ENCODE data around the gene CENPA.

The CENPA gene

DNA sequence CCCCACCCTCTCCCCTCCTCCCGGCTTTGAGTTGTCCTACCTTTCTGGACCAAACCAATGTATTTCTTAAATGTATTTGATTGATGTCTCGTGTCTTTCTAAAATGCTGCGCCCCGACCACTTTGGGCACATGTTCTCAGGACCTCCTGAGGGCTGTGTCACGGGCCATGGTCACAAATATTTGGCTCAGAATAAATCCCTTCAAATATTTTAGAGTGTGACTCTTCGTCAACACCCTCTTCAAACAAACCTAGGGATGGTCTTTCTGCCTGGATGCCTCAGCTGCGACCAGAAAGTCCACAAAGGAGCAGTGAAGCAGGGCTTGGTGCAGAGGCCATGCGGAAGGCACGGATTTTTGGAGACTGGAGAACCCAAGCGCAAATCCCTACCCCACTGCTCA lies 22.8 kb upstream of the CENPA start:
- DNase-seq = no peak

DNA sequence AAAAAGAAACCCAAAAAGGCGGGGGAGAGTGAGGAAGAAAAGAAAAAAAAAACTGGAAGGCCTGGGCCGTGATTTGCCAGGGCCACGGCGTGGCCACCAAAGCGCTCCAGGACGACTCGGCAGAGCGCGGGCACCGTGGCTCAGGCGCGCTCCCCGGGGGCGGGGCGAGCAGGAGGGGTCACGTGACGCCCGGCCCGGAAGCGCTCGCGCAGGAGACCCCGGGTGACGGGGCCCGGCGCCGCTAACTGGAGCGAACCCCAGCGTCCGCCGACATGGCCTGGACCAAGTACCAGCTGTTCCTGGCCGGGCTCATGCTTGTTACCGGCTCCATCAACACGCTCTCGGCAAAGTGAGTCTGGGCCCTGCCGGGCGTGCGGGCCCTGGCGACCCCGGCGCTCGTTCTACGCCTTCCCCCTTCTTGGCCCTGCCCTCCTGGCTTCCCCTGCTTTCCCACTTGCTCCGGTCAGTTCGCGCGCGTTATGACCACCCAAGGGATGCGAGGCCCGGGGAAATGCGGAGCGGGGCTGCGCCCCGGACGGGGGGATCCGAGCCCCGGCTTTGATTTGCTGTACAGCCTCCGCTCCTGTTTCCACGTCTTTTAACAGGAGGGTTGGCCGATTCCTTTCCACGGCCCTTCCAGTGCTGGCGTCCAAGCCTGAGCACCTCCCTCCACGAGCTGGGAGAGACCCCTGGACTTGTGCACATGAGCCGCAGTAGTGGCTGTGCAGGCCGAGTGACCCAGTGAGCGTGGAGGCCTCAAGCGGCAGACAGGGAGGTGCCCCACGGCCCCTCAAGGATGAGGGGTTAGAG lies 21.6 kb upstream of the CENPA start, which contains the start of gene SLC35F6:
SLC35F6 (plus strand) TSS at position 207 of the 810 bp plus-strand sequence; CDS start at position 273, 66 bp downstream.
- DNase-seq = peak; percentile 93

DNA sequence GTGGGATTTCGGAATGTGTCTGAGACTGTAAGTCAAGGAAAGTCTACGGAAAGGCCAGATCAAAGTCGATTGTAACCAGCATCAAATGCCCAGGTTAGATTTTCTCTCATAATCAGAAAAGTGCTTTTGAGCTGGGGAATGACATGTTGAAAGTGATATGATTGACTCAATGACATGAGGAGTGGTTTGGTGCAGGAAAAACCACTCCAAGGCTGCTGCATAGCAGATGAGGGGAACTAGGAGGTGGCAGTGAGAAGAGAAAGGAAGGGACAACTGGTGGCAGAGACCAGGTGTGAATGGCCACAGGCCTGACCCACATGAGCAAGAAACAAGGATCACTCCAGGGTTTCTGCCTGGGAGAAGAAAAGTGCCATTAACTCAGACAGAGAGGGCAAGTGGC lies 20.9 kb upstream of the CENPA start:
- no peak for DNase-seq

DNA sequence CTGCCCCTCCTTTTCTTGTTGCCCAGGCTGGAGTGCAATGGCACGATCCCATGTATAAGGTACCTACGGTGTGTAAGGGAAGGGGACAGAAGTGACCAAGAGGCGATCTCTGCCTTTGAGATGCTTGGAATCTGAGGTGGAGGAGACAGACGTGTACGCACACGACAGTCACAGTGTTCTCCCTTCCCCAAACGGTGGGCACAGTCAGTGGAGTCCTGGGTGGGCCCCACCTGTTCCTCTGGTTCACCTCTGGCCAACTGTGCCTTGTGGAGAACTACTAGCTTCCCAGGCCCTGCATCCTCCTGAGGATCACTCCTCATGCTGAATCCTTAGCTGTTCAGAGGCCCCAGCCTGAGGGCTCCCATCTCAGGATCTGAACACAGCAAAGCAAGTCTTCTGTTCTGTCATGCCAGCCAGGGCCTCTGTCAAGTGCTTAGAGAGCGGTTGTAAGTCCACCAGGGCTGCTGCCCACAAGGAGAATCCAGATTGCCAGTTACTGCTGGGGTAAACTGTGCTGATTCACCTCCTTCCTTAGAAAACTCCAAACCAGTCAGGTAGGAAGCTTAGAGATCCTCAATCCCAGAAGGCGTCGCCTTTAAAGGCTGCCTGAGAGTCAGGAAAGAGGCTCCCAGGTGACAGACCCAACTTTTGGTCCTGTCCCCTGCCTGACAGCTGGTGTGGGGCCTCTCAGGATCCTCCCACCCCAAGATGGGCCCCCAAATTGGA lies 20.2 kb upstream of the CENPA start:
- no peak for DNase-seq

DNA sequence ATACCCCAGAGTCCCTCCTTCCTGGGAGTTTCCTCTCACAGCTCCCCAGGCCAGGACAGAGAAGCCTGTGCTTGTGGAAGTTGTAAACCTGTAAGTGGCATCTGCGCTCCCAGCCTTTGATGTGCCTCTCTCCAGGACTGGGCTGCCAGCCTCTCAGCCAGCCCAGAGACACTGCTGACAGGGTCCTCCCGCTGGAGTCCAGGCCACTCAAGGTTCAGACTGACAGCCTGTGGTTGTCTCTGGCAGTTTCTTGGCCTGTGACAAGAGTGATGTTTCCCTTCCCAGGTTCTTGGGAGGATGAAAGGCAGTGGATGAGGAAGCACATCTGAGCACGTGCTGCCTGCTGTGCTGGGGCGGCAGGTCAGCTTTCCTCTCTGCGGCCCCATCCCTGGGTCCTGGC lies 18.7 kb upstream of the CENPA start:
- DNase-seq = no peak

DNA sequence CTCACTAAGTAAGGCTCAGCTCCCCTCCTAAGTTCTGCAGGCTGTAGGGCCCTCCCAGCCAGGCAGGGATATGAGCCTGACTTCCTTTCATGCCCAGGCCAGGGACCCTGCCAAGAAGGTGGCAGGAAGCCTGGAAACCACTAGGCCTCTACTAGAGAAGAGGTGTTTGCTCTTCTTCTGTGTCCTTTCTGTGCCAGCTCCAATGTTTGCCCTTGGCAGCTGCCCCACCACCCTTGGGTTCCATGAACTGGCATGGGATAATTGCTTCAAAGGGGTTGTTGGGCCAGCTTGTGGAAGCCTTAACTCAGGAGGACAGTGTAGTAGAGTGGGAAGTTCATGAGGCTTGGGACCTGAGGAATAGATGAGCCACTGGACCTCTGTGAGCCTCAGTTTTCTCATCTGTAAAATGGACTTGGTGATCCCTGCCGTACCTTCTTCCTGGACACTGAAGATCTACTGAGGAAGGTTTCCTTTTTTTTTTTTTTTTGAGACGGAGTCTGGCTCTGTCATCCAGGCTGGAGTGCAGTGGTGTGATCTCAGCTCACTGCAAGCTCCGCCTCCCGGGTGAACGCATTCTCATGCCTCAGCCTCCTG lies 17.9 kb upstream of the CENPA start:
- no peak for DNase-seq

DNA sequence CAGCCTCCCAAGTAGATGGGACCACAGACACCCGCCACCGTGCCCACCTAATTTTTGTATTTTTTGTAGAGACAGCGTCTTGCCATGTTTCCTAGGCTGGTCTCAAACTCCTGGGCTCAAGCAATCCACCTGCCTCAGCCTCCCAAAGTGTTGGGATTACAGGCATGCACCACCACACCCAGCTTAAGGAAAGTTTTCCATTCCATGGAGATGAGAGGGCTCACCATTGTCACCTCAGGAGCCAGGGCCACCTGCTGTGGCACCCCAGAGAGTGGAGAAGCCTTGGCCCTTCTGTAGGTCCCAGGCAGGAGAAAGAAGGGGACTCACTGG lies 17.1 kb upstream of the CENPA start:
- DNase-seq = no peak

DNA sequence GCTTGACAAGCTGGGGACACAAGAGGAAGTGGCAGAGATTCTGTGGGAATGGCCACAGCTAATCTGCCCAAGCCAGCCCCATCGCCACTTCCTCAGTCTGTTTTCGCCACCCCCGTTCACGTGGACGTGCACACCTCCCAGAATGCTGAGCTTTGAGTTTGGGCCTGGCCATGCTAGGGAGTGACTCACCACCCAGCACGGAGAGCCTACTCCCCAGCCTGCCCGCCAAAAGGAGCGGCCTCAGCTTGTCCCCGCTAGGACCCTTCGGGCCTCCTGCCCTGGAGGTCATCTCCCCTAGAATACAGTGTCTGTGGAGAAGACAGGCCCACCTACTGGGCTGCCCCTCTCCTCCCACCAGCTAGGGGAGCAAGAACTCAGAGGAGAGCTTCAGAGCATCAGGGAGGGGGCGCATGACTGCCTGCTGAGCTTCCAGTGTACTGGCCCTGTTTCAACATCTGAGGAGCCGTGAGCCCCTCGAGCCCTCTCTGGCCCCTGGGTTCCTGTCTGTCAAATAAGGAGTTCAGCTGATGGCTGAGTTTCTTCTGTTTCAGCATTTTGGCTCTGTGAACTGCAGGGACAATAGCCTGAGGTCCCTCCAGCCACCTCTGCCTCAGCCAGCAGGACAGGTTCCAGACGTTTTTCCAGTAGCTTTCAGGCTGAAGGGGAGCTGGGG lies 16.6 kb upstream of the CENPA start:
- DNase-seq = no peak

DNA sequence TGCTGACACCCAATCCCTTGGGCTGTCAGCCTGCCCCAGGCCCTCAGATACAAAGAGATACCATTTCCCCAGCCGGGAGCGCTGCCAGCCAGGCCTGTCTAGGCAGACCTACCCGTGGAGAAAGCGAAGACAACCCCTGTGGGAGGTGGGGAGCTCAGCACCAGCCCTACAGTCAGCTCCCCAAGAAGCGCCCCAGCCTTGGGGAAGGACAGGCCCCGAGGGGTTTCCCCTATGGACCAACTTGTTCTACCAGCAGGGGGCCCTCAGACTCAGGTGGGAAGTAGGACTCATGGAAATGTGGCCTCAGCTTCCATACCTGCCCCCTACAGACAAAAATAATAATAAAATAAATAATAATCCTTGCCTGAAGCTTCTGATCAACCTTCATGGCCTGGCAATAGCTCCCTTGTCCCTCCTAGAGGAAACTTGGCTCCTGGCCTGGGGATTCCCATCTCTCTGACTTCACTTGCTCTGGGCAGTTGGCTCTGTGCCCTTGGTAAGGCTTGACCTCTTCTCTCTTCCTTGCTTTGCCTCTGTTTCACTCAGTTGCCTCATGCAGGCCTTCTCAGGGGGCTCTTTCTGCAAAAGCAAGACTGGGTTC lies 14.8 kb upstream of the CENPA start:
- DNase-seq = no peak

DNA sequence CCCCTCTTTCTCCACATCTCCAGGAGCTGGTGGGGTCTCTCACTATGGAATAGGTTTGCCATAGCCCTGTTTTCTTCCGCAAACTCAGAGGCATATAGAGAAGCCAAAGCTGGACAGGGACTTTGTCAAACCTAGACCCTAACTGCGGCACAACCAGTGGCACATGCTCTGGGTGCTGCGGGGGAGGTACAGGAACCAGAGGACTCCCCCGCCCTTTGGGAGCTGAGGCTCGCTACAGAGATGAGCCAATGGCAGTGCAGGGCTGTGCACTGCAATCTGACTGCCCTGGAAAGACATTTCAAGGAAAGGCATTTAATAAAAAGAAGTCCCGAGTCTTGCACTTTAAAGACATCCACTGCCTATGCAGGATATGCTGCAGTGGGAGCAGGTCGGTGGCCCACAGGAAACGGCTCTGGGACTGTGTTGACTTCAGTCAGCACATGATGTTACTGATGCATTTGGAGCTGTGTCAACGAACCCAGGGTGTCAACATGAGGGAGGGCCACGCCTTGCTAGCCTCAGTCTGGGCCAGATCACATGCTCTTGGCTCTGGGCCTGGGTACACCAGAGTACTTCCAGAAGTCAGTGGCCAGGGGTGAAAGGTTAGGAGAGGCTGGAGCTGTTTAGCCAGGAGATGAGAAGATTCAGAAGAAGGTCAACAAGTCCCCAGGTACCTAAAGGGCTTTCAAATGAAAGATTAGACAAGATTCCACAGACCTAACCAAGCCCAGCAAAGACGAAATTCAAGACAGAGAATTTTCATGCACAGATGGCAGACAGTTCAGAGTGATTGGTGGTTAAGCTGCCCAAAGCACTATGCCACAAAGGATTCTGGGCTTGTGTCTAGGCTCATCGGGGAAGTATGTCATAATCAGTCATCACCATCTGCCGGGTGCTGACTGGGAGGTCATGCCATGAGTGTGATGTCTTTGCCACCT lies 13.5 kb upstream of the CENPA start:
- DNase-seq = no peak

DNA sequence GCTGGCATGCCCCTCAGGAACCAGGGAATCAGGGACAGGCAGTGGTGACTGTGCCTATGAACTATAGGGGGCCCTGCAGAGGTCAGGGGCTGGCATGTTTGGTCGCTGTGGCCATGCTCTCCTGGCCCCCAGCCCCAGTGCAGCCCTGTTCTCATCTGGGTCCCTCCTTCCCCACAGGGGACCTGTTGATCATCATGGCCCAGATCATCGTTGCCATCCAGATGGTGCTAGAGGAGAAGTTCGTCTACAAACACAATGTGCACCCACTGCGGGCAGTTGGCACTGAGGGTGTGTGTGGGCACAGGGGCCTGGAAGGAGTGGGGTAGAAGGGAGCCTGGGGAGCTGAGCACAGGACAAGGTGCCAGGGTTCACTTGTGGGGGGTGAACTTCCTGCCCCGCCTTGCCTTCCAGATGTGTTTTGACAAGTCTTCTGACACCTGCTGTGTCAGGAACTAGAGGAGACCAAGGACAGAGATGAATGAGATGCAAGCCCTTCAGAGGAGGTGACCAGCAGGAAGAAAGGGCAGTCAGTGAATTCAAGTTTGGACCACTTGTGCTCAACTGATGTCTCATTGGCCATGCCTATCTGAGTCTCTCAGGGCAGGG lies 9.6 kb upstream of the CENPA start:
- no peak for DNase-seq

DNA sequence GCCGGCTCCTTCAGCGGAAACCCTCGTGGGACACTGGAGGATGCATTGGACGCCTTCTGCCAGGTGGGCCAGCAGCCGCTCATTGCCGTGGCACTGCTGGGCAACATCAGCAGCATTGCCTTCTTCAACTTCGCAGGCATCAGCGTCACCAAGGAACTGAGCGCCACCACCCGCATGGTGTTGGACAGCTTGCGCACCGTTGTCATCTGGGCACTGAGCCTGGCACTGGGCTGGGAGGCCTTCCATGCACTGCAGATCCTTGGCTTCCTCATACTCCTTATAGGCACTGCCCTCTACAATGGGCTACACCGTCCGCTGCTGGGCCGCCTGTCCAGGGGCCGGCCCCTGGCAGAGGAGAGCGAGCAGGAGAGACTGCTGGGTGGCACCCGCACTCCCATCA lies 7.8 kb upstream of the CENPA start:
- DNase-seq = no peak

DNA sequence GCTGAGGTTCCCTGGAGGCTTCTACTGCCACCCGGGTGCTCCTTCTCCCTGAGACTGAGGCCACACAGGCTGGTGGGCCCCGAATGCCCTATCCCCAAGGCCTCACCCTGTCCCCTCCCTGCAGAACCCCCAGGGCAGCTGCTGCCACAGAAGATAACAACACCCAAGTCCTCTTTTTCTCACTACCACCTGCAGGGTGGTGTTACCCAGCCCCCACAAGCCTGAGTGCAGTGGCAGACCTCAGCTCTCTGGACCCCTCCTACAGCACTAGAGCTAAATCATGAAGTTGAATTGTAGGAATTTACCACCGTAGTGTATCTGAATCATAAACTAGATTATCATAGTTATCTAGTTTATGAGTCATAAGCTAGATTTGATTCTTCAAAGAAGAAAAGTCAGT lies 7.3 kb upstream of the CENPA start:
- DNase-seq = no peak

DNA sequence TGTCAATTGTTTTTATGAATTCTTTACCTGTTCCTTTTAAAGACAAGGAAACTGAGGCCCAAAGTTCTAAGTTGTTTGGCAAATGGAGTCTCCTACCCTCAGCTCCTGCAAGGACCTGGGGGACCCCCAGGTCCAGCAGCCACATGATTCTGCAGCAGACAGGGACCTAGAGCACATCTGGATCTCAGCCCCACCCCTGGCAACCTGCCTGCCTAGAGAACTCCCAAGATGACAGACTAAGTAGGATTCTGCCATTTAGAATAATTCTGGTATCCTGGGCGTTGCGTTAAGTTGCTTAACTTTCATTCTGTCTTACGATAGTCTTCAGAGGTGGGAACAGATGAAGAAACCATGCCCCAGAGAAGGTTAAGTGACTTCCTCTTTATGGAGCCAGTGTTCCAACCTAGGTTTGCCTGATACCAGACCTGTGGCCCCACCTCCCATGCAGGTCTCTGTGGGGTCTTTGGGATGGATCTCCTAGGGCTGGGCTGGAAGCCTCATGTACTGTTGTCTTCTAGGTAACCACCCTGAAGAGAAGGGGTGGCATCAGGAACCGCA lies 5.6 kb upstream of the CENPA start:
- DNase-seq = no peak

DNA sequence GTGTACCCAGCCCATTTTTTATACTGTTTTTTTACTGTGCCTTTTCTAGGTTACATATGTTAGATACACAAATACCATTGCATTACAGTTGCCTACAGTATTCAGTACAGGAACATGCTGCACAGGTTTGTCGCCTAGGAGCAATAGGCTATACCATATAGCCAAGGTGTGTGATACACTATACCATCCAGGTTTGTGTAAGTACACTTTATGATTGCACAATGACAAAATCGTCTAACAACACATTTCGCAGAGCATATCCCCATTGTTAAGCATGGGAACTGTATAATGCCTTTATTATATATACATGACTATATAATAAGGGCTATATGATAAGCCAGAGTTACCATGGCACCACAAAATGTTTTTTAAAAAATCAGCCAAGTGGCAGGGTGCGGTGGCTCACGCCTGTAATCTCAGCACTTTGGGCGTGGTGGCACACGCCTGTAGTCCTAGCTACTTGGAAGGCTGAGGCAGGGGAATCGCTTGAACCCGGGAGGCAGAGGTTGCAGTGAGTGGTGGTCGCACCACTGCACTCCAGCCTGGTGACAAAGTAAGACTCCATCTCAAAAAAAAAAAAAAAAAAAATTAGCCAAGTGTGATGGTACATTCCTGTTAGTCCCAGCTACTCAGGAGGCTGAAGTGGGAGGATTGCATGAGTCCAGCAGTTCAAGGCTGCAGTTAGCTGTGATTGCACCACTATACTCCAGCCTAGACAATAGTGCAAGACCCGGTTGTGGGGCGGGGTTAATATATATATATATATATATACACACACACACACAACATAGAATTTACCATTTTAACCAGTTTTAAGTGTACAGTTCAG lies 2.8 kb upstream of the CENPA start:
- DNase-seq = no peak

DNA sequence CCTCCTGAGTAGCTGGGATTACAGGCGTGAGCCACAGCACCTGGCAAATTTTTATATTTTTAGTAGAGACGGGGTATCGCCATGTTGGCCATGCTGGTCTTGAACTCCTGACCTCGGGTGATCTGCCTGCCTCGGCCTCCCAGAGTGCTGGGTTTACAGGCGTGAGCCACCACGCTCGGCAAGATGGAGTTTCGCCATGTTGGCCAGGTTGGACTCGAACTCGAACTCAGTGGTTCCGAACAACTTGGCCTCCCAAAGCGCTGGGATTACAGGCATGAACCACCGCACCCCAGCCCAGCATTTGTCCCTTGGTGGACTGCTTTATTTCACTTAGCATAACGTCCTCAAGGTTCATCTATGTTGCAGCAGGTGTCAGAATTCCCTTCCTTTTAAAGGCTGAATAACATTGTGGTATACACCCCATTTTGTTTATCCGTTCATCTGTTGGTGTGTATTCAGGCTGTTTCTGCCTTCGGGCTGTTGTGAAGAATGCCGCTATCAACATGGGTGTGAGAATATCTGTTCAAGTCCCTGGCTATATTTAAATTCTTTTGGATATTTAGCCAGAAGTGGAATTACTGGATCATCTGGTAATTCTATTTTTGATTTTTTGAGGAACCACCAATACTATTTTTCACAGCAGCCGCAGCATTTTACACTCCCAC lies 1.2 kb upstream of the CENPA start:
- DNase-seq = no peak

DNA sequence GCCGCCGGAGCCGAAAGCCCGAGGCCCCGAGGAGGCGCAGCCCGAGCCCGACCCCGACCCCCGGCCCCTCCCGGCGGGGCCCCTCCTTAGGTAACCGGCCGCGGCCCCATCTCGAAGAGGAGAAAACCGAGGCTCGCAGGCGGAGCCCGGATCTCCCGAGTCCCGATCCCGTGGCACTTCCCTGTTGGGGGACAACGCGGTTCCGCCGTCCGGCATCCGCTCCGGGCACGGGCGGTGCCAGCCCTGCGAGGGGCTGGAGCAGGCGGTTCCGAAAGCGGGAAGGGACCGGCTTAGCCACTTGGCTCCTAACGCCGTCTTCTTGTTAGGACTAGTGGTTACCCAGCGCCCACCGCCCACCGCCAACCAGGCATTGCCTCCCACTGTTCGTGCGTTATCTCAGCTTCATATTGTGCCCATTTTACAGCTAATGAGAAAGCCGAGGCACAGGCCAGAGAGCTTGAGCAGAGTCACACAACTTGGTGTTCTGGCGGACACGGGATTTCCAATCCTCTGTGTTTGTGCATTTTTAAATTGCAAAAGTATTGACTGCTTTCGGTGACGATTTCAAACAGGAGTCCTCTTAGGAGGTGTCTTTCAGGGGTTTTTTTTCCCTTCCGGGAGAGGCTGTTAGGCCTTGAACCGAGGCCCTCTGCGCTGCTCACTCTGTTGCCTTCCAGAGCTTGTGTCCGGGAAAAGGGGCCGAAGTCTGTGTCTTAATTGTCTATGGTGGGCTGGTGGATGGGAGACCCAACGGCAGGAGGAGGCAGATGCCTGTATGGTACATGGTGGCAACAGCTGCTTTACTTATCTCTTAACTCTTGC lies 562 bp downstream of the CENPA start:
- no peak for DNase-seq

DNA sequence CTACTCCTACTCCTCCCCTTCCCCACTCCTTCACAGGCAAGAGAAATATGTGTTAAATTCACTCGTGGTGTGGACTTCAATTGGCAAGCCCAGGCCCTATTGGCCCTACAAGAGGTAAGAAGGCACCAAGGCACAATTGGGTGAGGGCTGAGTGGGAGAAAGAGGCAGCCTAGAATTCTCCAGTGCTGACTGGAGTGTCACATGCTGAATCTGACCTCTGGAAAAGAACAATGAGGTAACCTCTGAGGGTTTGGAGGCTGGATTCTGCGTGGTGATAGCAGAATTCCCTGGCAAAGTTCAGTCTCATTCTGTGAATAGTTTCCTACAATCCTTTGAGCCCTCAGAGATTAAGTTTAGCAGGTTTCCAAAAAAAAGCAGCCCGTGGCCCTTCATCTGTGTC lies 6.9 kb downstream of the CENPA start:
- DNase-seq = no peak

DNA sequence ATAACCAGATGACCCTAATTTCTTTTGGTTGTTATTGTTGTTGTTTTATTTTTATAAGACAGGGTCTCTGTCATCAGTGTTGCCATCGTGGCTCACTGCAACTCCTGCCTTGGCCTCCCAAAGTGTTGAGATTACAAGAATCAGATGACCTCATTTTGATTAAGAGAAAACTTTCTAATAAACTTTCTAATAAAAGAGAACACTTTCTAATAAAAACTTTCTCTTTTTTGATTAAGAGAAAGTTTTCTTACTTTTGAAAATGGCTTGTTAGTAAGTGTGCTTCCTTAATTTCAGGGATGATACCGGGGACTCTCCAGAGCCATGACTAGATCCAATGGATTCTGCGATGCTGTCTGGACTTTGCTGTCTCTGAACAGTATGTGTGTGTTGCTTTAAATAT lies 7.7 kb downstream of the CENPA start:
- no peak for DNase-seq

Data from eye (tissue), 1 donor.